Measurements from ENCODE around the gene LGSN.

The LGSN gene

GRCh38 chr6:63319939-63320338 lies at the start of gene LGSN:
TSS of gene LGSN (minus strand) at chr6:63319983. CDS start at chr6:63319943, 40 bp downstream.
- TF ChIP-seq GATA3 (IDR thresholded peaks at IDR 0.05; ENCODE audit: low read depth, low read length) (no peak), GATA2 (IDR thresholded peaks at IDR 0.05; ENCODE audit: low read depth, low read length) (peak; percentile 24; the same call in 1 of the 2 replicates)

GRCh38 chr6:63368347-63368746 lies 48.6 kb upstream of the LGSN start:
- TF ChIP-seq GATA3 (IDR thresholded peaks at IDR 0.05; ENCODE audit: low read depth, low read length) (no peak), GATA2 (IDR thresholded peaks at IDR 0.05; ENCODE audit: low read depth, low read length) (no peak)

GRCh38 chr6:63355632-63356031 lies 35.8 kb upstream of the LGSN start:
- no peak for TF ChIP-seq GATA3 (IDR thresholded peaks at IDR 0.05; ENCODE audit: low read depth, low read length)
- TF ChIP-seq GATA2 (IDR thresholded peaks at IDR 0.05; ENCODE audit: low read depth, low read length), result no peak

- TF ChIP-seq GATA2 (IDR thresholded peaks at IDR 0.05; ENCODE audit: low read depth, low read length) (no peak), GATA3 (IDR thresholded peaks at IDR 0.05; ENCODE audit: low read depth, low read length) (no peak)
These were observed 33.5 kb upstream of the LGSN start for GRCh38 chr6:63353286-63353630.

GRCh38 chr6:63352544-63353285 lies 32.9 kb upstream of the LGSN start:
- TF ChIP-seq GATA3 (IDR thresholded peaks at IDR 0.05; ENCODE audit: low read depth, low read length) (no peak), GATA2 (IDR thresholded peaks at IDR 0.05; ENCODE audit: low read depth, low read length) (no peak)

- no peak for TF ChIP-seq GATA2 (IDR thresholded peaks at IDR 0.05; ENCODE audit: low read depth, low read length)
These were observed 32.3 kb upstream of the LGSN start for GRCh38 chr6:63352069-63352543.

- TF ChIP-seq GATA3 (IDR thresholded peaks at IDR 0.05; ENCODE audit: low read depth, low read length) (no peak), GATA2 (IDR thresholded peaks at IDR 0.05; ENCODE audit: low read depth, low read length) (no peak)
These were observed 29.6 kb upstream of the LGSN start for GRCh38 chr6:63349401-63349800.

GRCh38 chr6:63348836-63349235 lies 29.1 kb upstream of the LGSN start:
- TF ChIP-seq GATA3 (IDR thresholded peaks at IDR 0.05; ENCODE audit: low read depth, low read length), result no peak
- no peak for TF ChIP-seq GATA2 (IDR thresholded peaks at IDR 0.05; ENCODE audit: low read depth, low read length)

- TF ChIP-seq GATA2 (IDR thresholded peaks at IDR 0.05; ENCODE audit: low read depth, low read length), result no peak
- TF ChIP-seq GATA3 (IDR thresholded peaks at IDR 0.05; ENCODE audit: low read depth, low read length), result no peak
These were observed 27.8 kb upstream of the LGSN start for GRCh38 chr6:63347599-63347998.

- TF ChIP-seq GATA3 (IDR thresholded peaks at IDR 0.05; ENCODE audit: low read depth, low read length) (no peak), GATA2 (IDR thresholded peaks at IDR 0.05; ENCODE audit: low read depth, low read length) (no peak)
These were observed 26.5 kb upstream of the LGSN start for GRCh38 chr6:63346217-63346835.

- no peak for TF ChIP-seq GATA3 (IDR thresholded peaks at IDR 0.05; ENCODE audit: low read depth, low read length)
- no peak for TF ChIP-seq GATA2 (IDR thresholded peaks at IDR 0.05; ENCODE audit: low read depth, low read length)
These were observed 20.6 kb upstream of the LGSN start for GRCh38 chr6:63340351-63340750.

GRCh38 chr6:63333440-63333839 lies 13.7 kb upstream of the LGSN start:
- TF ChIP-seq GATA2 (IDR thresholded peaks at IDR 0.05; ENCODE audit: low read depth, low read length) (no peak), GATA3 (IDR thresholded peaks at IDR 0.05; ENCODE audit: low read depth, low read length) (no peak)

GRCh38 chr6:63322981-63323380 lies 3.2 kb upstream of the LGSN start:
- TF ChIP-seq GATA3 (IDR thresholded peaks at IDR 0.05; ENCODE audit: low read depth, low read length) (no peak), GATA2 (IDR thresholded peaks at IDR 0.05; ENCODE audit: low read depth, low read length) (no peak)

- no peak for TF ChIP-seq GATA3 (IDR thresholded peaks at IDR 0.05; ENCODE audit: low read depth, low read length)
- no peak for TF ChIP-seq GATA2 (IDR thresholded peaks at IDR 0.05; ENCODE audit: low read depth, low read length)
These were observed 2.0 kb upstream of the LGSN start for GRCh38 chr6:63321821-63322220.

- no peak for TF ChIP-seq GATA3 (IDR thresholded peaks at IDR 0.05; ENCODE audit: low read depth, low read length)
- TF ChIP-seq GATA2 (IDR thresholded peaks at IDR 0.05; ENCODE audit: low read depth, low read length), result no peak
These were observed 2.1 kb downstream of the LGSN start for GRCh38 chr6:63317641-63318040.
